ENCODE measurements around the gene MED15.

DNA sequence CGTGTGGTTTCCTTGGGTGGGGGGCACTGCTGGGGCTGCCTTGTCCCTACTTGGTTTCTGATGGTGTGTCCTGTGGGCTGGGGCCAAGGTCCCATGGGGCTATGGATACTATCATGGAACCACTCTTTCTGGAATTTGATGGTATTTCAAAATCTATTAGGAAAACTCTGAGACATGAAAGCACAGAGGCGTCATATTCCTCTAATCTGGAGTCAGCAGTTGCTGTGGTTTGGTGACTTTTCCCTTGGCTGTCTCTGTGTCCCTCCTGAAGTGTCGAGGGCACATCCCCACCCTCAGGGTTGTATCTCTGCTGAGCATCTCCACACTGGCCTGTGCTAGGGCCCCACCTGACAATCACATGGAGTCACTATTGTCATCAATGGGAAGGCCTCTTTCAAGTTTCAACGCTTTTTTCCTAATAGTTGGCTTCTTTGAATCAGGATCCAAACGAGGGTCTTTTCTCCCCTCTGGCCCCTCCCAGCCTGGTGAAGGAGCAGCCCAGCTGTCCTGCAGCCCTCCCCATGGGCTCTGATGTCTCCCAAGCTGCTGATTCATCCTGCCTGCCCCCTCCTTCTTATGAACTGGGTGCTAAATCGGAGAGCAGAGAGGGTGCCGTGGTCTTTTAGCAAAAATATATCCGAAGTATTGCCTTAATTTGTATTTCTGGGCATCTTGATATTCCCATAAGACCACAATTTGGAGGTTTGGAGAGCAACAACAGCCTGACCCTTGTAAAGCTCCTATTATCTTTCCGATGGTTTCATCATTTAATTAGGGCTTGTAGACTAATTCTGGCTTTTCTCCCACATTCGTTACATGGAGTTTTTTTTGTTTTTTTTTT lies 38.5 kb downstream of the MED15 start:
- no peak for TF ChIP-seq CTCF (IDR thresholded peaks at IDR 0.05; ENCODE audit: control extremely low read depth in 1 of 3, insufficient read depth in 1 of 3, low read depth in 1 of 3, low read length in 3 of 3)
- no peak for TF ChIP-seq POLR2A (IDR thresholded peaks at IDR 0.05; ENCODE audit: control extremely low read depth in 1 of 2, low read depth in 2 of 2, low read length in 2 of 2)
- no peak for TF ChIP-seq RFX5 (IDR thresholded peaks at IDR 0.05; ENCODE audit: borderline replicate concordance, low read depth, low read length)
- no peak for TF ChIP-seq EZH2 (IDR thresholded peaks at IDR 0.05; ENCODE audit: low read depth, low read length, severe bottlenecking)
- no peak for TF ChIP-seq TEAD4 (IDR thresholded peaks at IDR 0.05; ENCODE audit: low read depth, low read length)
- no peak for TF ChIP-seq JUN (IDR thresholded peaks at IDR 0.05; ENCODE audit: low read depth, low read length)
- no peak for TF ChIP-seq EGR1 (IDR thresholded peaks at IDR 0.05; ENCODE audit: borderline replicate concordance, low read depth, low read length)
- no peak for TF ChIP-seq RXRA (IDR thresholded peaks at IDR 0.05; ENCODE audit: insufficient read depth, low read depth, low read length)
- TF ChIP-seq GABPA (IDR thresholded peaks at IDR 0.05; ENCODE audit: borderline replicate concordance, insufficient read depth, low read length): no peak
- TF ChIP-seq MAFK (IDR thresholded peaks at IDR 0.05; ENCODE audit: low read depth, low read length): no peak
- TF ChIP-seq, protein P1, sequence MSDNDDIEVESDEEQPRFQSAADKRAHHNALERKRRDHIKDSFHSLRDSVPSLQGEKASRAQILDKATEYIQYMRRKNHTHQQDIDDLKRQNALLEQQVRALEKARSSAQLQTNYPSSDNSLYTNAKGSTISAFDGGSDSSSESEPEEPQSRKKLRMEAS (IDR thresholded peaks at IDR 0.05): no peak

All from H1 (cell line).